ENCODE results near the gene SIN3A. TPM values are rescaled to one million over a fixed set of nuclear protein-coding genes. Genes with fewer than 3 reads are reported as not detected.

Gene SIN3A
- total and polyA plus RNA-seq, 9 of the 15 experiments (the other 6 are each of a cell fraction or from before 2014, with no cell fraction given), result 11.1 to 70.3 (median 25.3) TPM

- intact Hi-C loops (cut with micrococcal nuclease) (no loop called here), in situ Hi-C loops (cut with MboI) (no loop called here)
- Histone ChIP-seq H3K4me2 (ENCODE audit: insufficient read depth, low read length) (no peak overlapping the region), H3K4me3 (no peak overlapping the region), H3K79me2 (ENCODE audit: control insufficient read depth, insufficient read depth, low read length) (peaks cover 3% of the 10 kb centered on the region; the same call in 1 of the 3 replicates), H3K9me1 (ENCODE audit: control insufficient read depth, insufficient read depth, low read length) (no peaks in the 10 kb centered on the region), H4K20me1 (replicated peaks; ENCODE audit: control insufficient read depth, insufficient read depth, low read length) (no peaks in the 10 kb centered on the region), H3K27ac (ENCODE audit: extremely low read depth, low read depth, low read length) (no peak overlapping the region), H3K27me3 (ENCODE audit: control insufficient read depth in 2 of 2, insufficient read depth in 2 of 2, low read length in 2 of 2) (no peaks in the 10 kb centered on the region), H3K9ac (ENCODE audit: insufficient read depth in 1 of 2, low read depth in 2 of 2, low read length in 2 of 2) (no peak overlapping the region), H3K4me1 (replicated peaks in 1 of 2; ENCODE audit: control insufficient read depth in 2 of 2, insufficient read depth in 2 of 2, low read length in 2 of 2) (no peaks in the 10 kb centered on the region), H3K9me3 (replicated peaks; ENCODE audit: control insufficient read depth, insufficient read depth, low read depth, low read length) (no peaks in the 10 kb centered on the region), H2AFZ (ENCODE audit: low read depth, low read length) (no peak overlapping the region), H3K36me3 (ENCODE audit: control insufficient read depth, insufficient read depth, low read length) (peaks cover 83% of the 10 kb centered on the region)
- POLR2A ChIA-PET, result interaction anchor here (0.6 to 1.3 kb wide), 2 partner anchors 17 to 381 kb away, joined by 3 read pairs; partner anchors contain the start of gene PPCDC
- whole genome bisulfite sequencing (ENCODE audit: insufficient coverage, low coverage, missing lambda C conversion rate), result 100% methylated on average over 2 of the region's 2 CpGs
- BruUV-seq (replicated peaks), result no TSS peak
- DNase-seq (ENCODE audit: extremely low read depth in 1 of 4, low spot score in 3 of 4) (no peak), ATAC-seq (no peak), FAIRE-seq (no peak)
- TF ChIP-seq CBFB (CRISPR knock-in tag; IDR thresholded peaks at IDR 0.05) (no peak), KDM5B (IDR thresholded peaks at IDR 0.05; ENCODE audit: insufficient replicate concordance, low read depth, low read length) (no peak), ZNF311 (CRISPR knock-in tag; IDR thresholded peaks at IDR 0.05) (no peak), BCL6 (CRISPR knock-in tag; IDR thresholded peaks at IDR 0.05) (no peak), E2F5 (CRISPR knock-in tag; IDR thresholded peaks at IDR 0.05) (no peak), NCOA6 (IDR thresholded peaks at IDR 0.05) (no peak), FUS (optimal IDR thresholded peaks at IDR 0.05; ENCODE audit: low read depth, low read length) (no peak), SNIP1 (IDR thresholded peaks at IDR 0.05; ENCODE audit: low read depth) (no peak), L3MBTL2 (IDR thresholded peaks at IDR 0.05) (no peak), ETV5 (CRISPR knock-in tag; IDR thresholded peaks at IDR 0.05; ENCODE audit: low read depth) (no peak), PHF8 (IDR thresholded peaks at IDR 0.05; ENCODE audit: borderline replicate concordance, low read length) (no peak)
- CTCF ChIA-PET (ENCODE audit: low intra/inter-chr PET ratio), result no interaction called here
Observed at GRCh38 chr15:75403892-75404291, 47.6 kb downstream of the SIN3A start.

Measured in K562 (cell line).